ENCODE measurements around the gene CCT2. TPM values are rescaled to one million over a fixed set of nuclear protein-coding genes. Genes with fewer than 3 reads are reported as not detected.
A peak's percentile ranks its signal among the peaks of the same experiment; 100 is the strongest.

The CCT2 gene
- total and polyA plus RNA-seq, 2 of the 4 experiments (the other 2 are of a cell fraction) = 194 to 651 TPM

- H3K14ac ChIP-seq (replicated peaks; ENCODE audit: low read depth, low read length) = no peak overlapping the region
- BruUV-seq (replicated peaks) = no TSS peak
- H3K9me3 ChIP-seq (ENCODE audit: control insufficient read depth, insufficient read depth, low read length) = no peaks in the 10 kb centered on the region
- H3K18ac ChIP-seq (ENCODE audit: low read depth, low read length) = no peak overlapping the region
- CTCF ChIA-PET = interaction anchor here (1.0 to 2.0 kb wide), 3 partner anchors 10 to 180 kb away, joined by 3 to 8 read pairs (median 5); partner anchors contain the start of gene FRS2
- H3K4me3 ChIP-seq (ENCODE audit: insufficient read depth, low read depth, low read length) = no peak overlapping the region
- H2AFZ ChIP-seq (replicated peaks; ENCODE audit: low read length, poor library complexity) = no peak overlapping the region
- H3K27me3 ChIP-seq (ENCODE audit: control insufficient read depth, insufficient read depth, low read length) = no peaks in the 10 kb centered on the region
- peaks cover 2% of the 10 kb centered on the region; the same call in 1 of the 2 replicates for H3K4me1 ChIP-seq (ENCODE audit: control insufficient read depth, insufficient read depth, low read length)
- intact Hi-C loops (cut with micrococcal nuclease) = no loop called here
- H3K4ac ChIP-seq (ENCODE audit: low read depth, low read length) = no peak overlapping the region
- H2BK15ac ChIP-seq (ENCODE audit: low read depth, low read length) = no peak overlapping the region
- H2BK120ac ChIP-seq (ENCODE audit: low read depth, low read length) = no peak overlapping the region
- peaks cover 28 to 34% of the 10 kb centered on the region in 2 experiments for H3K79me1 ChIP-seq (ENCODE audit: low read depth in 1 of 2, low read length in 2 of 2)
- TF ChIP-seq BHLHE40 (IDR thresholded peaks at IDR 0.05; ENCODE audit: low read depth, low read length) (no peak), CEBPB (IDR thresholded peaks at IDR 0.05; ENCODE audit: low read depth, low read length) (peak; percentile 39; the same call in 1 of the 2 replicates), POLR2A (IDR thresholded peaks at IDR 0.05; ENCODE audit: low read depth, low read length) (no peak), RFX5 (IDR thresholded peaks at IDR 0.05; ENCODE audit: low read depth, low read length) (no peak), NFE2L2 (IDR thresholded peaks at IDR 0.05; ENCODE audit: low read depth, low read length) (no peak)
- TF ChIP-seq, protein P1, sequence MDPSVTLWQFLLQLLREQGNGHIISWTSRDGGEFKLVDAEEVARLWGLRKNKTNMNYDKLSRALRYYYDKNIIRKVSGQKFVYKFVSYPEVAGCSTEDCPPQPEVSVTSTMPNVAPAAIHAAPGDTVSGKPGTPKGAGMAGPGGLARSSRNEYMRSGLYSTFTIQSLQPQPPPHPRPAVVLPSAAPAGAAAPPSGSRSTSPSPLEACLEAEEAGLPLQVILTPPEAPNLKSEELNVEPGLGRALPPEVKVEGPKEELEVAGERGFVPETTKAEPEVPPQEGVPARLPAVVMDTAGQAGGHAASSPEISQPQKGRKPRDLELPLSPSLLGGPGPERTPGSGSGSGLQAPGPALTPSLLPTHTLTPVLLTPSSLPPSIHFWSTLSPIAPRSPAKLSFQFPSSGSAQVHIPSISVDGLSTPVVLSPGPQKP (IDR thresholded peaks at IDR 0.05; ENCODE audit: borderline replicate concordance, low read depth, low read length) = no peak
- H2BK5ac ChIP-seq (ENCODE audit: low read depth, low read length, poor library complexity, severe bottlenecking) = peak overlapping the region; percentile 24
- DNase-seq = peak; percentile 49
- peak overlapping the region; percentile 13; the same call in 1 of the 2 replicates for H3K4me2 ChIP-seq (ENCODE audit: low read depth, low read length)
- no peak overlapping the region for H3K9ac ChIP-seq (ENCODE audit: low read depth, low read length)
- H4K91ac ChIP-seq (ENCODE audit: insufficient read depth, low read depth, low read length) = no peak overlapping the region
- no peak overlapping the region; the same call in 1 of the 2 replicates for H4K5ac ChIP-seq (ENCODE audit: low read depth, low read length)
- H2AK5ac ChIP-seq (ENCODE audit: low read depth, low read length) = no peak overlapping the region
- H4K20me1 ChIP-seq (ENCODE audit: insufficient read depth, low read length) = no peaks in the 10 kb centered on the region
- in situ Hi-C loops (cut with MboI; ENCODE audit: low sequenced_read_pairs) = no loop called here
- H2BK20ac ChIP-seq (ENCODE audit: low read depth, low read length) = no peak overlapping the region
- H3K56ac ChIP-seq (ENCODE audit: extremely low read depth, insufficient read depth, low read length) = no peak overlapping the region
- H3K27ac ChIP-seq (ENCODE audit: insufficient read depth, low read length) = no peak overlapping the region
- H3K9me1 ChIP-seq (ENCODE audit: insufficient read depth, low read length) = no peaks in the 10 kb centered on the region; the same call in none of the 2 replicates
- H2AK9ac ChIP-seq (replicated peaks; ENCODE audit: low read depth, low read length, poor library complexity) = no peak overlapping the region
- no peak overlapping the region for H4K8ac ChIP-seq (ENCODE audit: low read depth in 2 of 2, low read length in 2 of 2)
- no peak for ATAC-seq (ENCODE audit: low read depth)
- no peak overlapping the region for H3K23ac ChIP-seq (ENCODE audit: low read depth, low read length)
- no CpG with 5 or more reads among the region's 4 CpGs for WGBS, 2 experiments (ENCODE audit: extremely low coverage in 2 of 2, insufficient read length in 1 of 2)
- POLR2A ChIA-PET (ENCODE audit: unreplicated experiment) = interaction anchor here (0.7 kb wide), 1 partner anchor 20 kb away, joined by 3 read pairs; no protein-coding TSS in a partner anchor
- dilution Hi-C loops (cut with HindIII; ENCODE audit: low sequenced_read_pairs, unreplicated experiment) = no loop called here
- H3K36me3 ChIP-seq (ENCODE audit: control insufficient read depth, insufficient read depth, low read length) = peaks cover 19% of the 10 kb centered on the region
These were observed 16.0 kb upstream of the CCT2 start for GRCh38 chr12:69569236-69569635.
